Mammary microvascular endothelial cell (primary cell): ENCODE data around the gene CAPN11. TPM values are rescaled to one million over a fixed set of nuclear protein-coding genes. Genes with fewer than 3 reads are reported as not detected.

Source experiments
- total RNA-seq: library from RNA; depleted of rRNA; stranded (reverse); fragments of >200 nt; gene quantifications from 2 replicates; pipeline ENCODE4 v1.2.3, GENCODE V29; 2015

The CAPN11 gene
- 2.7 and 4.8 TPM in 2 replicates for total RNA-seq

DNA sequence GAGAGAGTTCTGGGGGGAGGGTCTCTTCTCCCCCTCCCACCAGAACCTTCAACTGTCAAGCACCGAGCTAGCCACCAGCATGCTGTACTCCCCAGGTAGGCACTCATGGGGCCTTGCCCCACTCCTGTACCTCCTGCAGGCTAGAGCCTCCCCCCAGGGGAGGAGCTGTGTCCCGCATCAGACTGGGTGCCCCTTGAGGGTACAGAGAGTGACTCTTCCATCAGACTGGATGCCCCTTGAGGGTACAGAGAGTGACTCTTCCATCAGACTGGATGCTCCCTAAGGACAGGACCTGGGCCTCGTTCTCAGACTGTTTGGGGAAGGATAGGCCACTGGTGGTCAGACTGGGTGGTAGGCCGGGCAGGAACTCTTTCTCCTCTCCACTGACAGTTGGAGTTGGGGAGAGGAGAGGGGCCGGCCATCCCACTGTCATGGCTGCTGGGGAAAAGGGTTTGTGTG is at the start of gene CAPN11:
TSS of gene CAPN11 (plus strand) at position 51 of the 459 bp plus-strand sequence. CDS start at position 80, 29 bp downstream.

GRCh38 chr6:44127186-44128019 is 31.2 kb upstream of the CAPN11 start, which contains the start of the genes MRPL14 and TMEM63B:
Gene MRPL14, minus strand, starts transcription at chr6:44127452. Its CDS starts 10,841 bp downstream, at chr6:44116611.
Gene TMEM63B, plus strand, starts transcription at chr6:44127554. Its CDS starts 7,031 bp downstream, at chr6:44134585.

GRCh38 chr6:44216677-44217331 is 58.2 kb downstream of the CAPN11 start, which contains the start of gene MYMX:
Gene MYMX, plus strand, starts transcription at chr6:44216926. Its CDS starts 546 bp downstream, at chr6:44217472.

GRCh38 chr6:44223319-44224028 is 64.9 kb downstream of the CAPN11 start, which contains the start of gene SLC29A1:
Gene SLC29A1, plus strand, starts transcription at chr6:44223595. Its CDS starts 3,719 bp downstream, at chr6:44227314.

Other genes starting within 250 kb of the CAPN11 start
- 73.2 and 78.3 TPM in 2 replicates for gene MRPL14, start 31.4 kb upstream of the CAPN11 start, total RNA-seq
- gene TMEM63B, start 31.3 kb upstream of the CAPN11 start, total RNA-seq: 16.6 and 18.5 TPM in 2 replicates
- gene MYMX, start 58.1 kb downstream of the CAPN11 start, total RNA-seq: not detected in 2 replicates
- 128 and 179 TPM in 2 replicates for gene SLC29A1, start 64.8 kb downstream of the CAPN11 start, total RNA-seq
- gene HSP90AB1, start 88.3 kb downstream of the CAPN11 start, total RNA-seq: 1,271 and 1,335 TPM in 2 replicates
- 57.8 and 62.0 TPM in 2 replicates for gene SLC35B2, start 98.7 kb downstream of the CAPN11 start, total RNA-seq
- 35.3 and 41.0 TPM in 2 replicates for gene NFKBIE, start 106.7 kb downstream of the CAPN11 start, total RNA-seq
- gene TMEM151B, start 111.6 kb downstream of the CAPN11 start, total RNA-seq: not detected in 2 replicates
- gene AARS2, start 154.5 kb downstream of the CAPN11 start, total RNA-seq: 15.9 and 16.1 TPM in 2 replicates
- gene SPATS1, start 183.8 kb downstream of the CAPN11 start, total RNA-seq: not detected in 2 replicates
- 20.3 and 22.1 TPM in 2 replicates for gene CDC5L, start 228.9 kb downstream of the CAPN11 start, total RNA-seq